Measurements from ENCODE around the gene AXL. TPM values are rescaled to one million over a fixed set of nuclear protein-coding genes. Genes with fewer than 3 reads are reported as not detected.

Gene AXL
- total and polyA plus RNA-seq, 2 of the 13 experiments (the other 11 are each of a cell fraction or from before 2014, with no cell fraction given), result 0.71 to 5.9 TPM

GRCh38 chr19:41308450-41309179 lies 89.6 kb downstream of the AXL start (continued):
- TF ChIP-seq ZGPAT (CRISPR knock-in tag; IDR thresholded peaks at IDR 0.05), result peak; percentile 34; the same call in 1 of the 2 replicates
- TF ChIP-seq SMC3 (IDR thresholded peaks at IDR 0.05; ENCODE audit: low read length), result peak; percentile 78
- no peak for TF ChIP-seq ZKSCAN1 (IDR thresholded peaks at IDR 0.05; ENCODE audit: low read length)
- no peak for TF ChIP-seq ZNF263 (CRISPR knock-in tag; IDR thresholded peaks at IDR 0.05)
- no peak for TF ChIP-seq PITX1 (CRISPR knock-in tag; IDR thresholded peaks at IDR 0.05)
- 0 out of 2 replicates have a peak, but pooled peaks have one; percentile 2 for TF ChIP-seq DRAP1 (CRISPR knock-in tag; IDR thresholded peaks at IDR 0.05)
- TF ChIP-seq ZNF546 (CRISPR knock-in tag; conservative IDR thresholded peaks at IDR 0.05), result no peak
- TF ChIP-seq CBX5 (CRISPR knock-in tag; IDR thresholded peaks at IDR 0.05; ENCODE audit: borderline replicate concordance), result no peak
- TF ChIP-seq ZNF558 (CRISPR knock-in tag; IDR thresholded peaks at IDR 0.05; ENCODE audit: borderline replicate concordance), result no peak
- TF ChIP-seq ADNP (CRISPR knock-in tag; IDR thresholded peaks at IDR 0.05), result no peak
- peak; percentile 44 for TF ChIP-seq POLR2AphosphoS5 (IDR thresholded peaks at IDR 0.05; ENCODE audit: low read depth, low read length)
- TF ChIP-seq YEATS4 (CRISPR knock-in tag; IDR thresholded peaks at IDR 0.05; ENCODE audit: borderline replicate concordance), result 0 out of 2 replicates have a peak, but pooled peaks have one; percentile 33
- TF ChIP-seq TRAFD1 (CRISPR knock-in tag; IDR thresholded peaks at IDR 0.05; ENCODE audit: borderline replicate concordance), result no peak
- peak; percentile 64 for TF ChIP-seq TEAD3 (CRISPR knock-in tag; optimal IDR thresholded peaks at IDR 0.05; ENCODE audit: borderline replicate concordance)
- no peak for TF ChIP-seq ZFP37 (CRISPR knock-in tag; IDR thresholded peaks at IDR 0.05; ENCODE audit: borderline replicate concordance)
- TF ChIP-seq ZNF143 (CRISPR knock-in tag; IDR thresholded peaks at IDR 0.05), result no peak
- no peak for TF ChIP-seq ZNF879 (CRISPR knock-in tag; IDR thresholded peaks at IDR 0.05)
- no peak for TF ChIP-seq MAFF (IDR thresholded peaks at IDR 0.05; ENCODE audit: low read depth, low read length)
- TF ChIP-seq DNMT3B (CRISPR knock-in tag; conservative IDR thresholded peaks at IDR 0.05), result 0 out of 2 replicates have a peak, but pooled peaks have one; percentile 68
- TF ChIP-seq AFF4 (CRISPR knock-in tag; IDR thresholded peaks at IDR 0.05), result no peak
- TF ChIP-seq ZNF772 (CRISPR knock-in tag; IDR thresholded peaks at IDR 0.05), result peak; percentile 72; the same call in 1 of the 2 replicates
- no peak for TF ChIP-seq TAF1 (CRISPR knock-in tag; IDR thresholded peaks at IDR 0.05)
- TF ChIP-seq SMAD9 (CRISPR knock-in tag; IDR thresholded peaks at IDR 0.05), result no peak
- no peak for TF ChIP-seq ZBTB42 (CRISPR knock-in tag; IDR thresholded peaks at IDR 0.05)
- TF ChIP-seq SOX6 (IDR thresholded peaks at IDR 0.05), result no peak
- TF ChIP-seq SOX6 (CRISPR knock-in tag; IDR thresholded peaks at IDR 0.05), result no peak

All from HepG2 (cell line).